ENCODE data around the gene KCNN3.

Gene KCNN3

DNA sequence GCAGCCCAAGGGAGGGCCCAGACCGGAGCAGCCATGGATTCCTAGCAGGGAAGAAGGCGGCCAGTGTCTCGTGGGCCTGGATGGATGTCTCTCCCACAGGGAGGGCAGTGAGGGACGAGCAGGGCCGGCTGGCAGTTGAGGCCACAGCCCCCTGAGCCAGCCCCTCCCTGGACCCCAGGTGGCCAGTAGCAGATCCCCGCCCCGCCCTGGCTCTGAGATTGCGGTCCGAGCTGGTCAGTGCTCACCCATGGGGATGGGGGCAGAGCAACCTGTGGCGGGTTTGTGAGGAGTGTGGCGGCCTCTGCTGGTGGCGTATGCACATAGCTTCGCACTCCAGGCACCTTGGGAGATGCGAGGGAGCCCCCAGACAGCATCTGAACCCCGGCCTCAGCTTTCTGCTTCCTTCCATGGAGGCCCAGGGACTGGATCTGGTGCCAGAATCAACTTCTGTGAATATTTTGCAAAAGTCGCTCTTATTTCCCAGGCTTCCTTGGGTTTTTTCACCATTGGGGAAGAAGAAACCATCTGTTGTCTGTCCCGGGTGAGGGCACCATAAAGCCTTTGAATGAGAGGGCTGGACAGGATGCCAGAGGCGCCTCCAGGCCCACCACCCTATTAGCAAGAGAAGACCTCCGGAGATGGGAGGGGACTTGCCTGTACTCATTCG, 8.4 kb upstream of the KCNN3 start:
- DNase-seq: peak; percentile 80 to 88

DNA sequence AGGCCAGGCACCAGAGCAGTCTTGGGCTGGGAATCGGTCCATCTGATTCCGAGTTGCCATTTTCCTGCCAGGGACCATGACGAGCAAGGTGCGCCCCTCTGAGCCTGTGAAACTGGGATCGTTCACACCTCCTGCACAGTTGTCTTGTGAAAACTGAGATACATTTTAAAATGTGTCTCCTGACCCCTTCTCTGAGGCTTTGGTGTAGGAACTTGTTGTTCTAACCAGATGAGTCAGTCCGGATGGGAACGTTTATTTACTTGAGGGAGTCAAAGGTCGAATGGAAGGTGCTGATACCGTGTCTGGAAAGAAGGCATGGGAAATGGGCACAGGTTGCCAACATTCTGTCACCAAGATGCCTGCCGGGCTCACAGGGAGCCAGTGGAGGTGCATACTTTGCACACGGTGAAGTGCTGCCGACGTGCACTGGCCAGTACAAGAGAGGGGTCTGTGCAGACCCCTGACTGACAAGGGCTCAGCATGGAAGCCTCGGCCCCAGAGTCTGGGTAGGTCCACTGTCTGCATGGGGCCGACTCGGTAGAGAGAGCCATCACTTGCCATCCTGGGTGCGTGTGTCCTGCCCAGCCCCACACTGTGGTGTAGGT, 7.4 kb upstream of the KCNN3 start:
- no peak for DNase-seq

DNA sequence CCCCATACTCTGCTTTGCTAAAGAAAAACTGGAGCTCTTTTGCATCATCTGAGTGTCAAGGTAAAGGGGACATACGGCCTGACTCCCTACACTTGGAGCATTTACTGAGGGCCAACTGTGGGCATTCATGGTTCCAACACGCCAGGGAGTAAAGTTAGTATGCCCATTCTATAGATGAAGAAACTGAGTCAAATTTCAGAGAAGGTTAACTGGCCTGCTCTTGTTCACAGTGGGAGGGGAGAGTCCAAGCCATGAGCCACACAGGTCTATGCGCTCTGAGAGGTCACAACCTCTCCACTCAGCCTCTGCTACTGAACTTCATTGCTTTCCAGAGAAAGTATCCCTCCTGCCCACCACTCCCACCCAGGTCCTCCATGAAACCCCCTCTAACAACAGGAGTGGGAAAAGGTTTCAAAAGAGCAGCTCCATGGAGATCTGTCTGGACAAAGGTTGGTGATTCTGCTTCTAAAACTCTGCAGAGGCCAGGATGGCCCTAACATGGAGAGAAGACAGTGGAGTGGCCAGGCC, 6.8 kb upstream of the KCNN3 start:
- DNase-seq: no peak

DNA sequence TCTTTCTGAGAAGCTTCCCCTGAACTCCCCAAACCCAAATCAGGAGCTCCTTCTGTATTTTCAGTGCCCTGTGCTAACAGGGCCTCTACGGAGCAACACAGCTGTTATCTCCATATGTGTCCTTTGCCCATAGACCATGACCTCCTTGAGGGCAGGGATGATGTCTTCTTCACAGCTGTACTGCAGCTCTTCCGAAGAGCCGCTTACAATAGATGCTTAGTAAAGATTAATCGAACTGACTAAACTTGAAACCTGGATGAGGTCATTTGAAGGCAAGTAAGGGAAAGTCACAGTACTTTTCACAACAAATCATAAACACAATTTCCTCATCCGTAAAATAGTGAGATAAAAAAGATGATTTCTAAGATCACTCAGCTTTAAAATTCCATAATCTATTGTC, 4.4 kb upstream of the KCNN3 start:
- no peak for DNase-seq

DNA sequence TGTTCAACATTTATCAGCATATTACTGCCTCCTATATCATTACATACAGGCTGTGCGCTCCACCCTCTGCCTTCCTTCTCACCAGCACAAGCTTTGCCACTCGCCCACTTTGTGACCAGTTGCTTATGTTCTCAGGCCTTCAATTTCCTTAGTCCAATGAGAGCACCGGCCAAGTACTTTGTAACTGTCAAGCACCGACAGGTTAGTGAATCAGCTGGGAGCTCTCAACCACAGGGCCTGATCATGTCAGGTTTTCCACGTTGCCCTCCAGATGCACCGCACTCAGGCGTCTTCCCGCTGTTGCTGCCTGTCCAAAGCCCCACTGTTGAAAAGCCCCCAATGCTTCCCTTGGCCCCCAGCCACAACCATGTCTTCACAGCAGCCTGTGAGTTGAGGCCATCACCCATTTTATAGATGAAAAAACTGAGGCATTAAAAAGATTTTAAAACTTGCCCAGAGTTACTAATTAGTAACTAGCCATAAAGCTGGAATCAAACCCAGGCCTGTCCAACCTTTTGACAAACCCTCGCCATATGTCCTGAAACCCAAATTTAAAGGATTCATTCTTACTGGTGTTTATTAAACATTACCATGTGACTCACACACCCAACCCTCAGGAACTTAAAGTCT, 3.4 kb upstream of the KCNN3 start:
- no peak for DNase-seq

DNA sequence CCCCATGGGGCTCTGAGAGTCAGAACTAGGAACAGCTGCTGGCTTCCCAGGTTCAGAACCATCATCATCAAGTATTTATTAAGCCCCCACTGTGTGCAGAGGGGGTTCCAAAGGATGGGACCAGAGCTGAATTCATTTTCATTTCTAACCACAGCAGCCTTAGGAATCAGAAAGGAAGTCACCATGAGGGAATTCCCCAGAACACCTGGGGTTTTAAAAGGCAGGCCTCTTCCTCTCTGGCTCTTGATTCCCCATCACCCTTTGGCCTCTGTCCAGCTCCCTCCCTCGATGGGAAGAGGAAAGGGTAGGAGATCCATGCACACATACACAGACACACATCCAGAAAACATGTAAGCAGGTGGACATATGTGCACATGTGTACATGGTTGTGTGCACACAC, 1.3 kb upstream of the KCNN3 start:
- peak; percentile 15 to 53 for DNase-seq

DNA sequence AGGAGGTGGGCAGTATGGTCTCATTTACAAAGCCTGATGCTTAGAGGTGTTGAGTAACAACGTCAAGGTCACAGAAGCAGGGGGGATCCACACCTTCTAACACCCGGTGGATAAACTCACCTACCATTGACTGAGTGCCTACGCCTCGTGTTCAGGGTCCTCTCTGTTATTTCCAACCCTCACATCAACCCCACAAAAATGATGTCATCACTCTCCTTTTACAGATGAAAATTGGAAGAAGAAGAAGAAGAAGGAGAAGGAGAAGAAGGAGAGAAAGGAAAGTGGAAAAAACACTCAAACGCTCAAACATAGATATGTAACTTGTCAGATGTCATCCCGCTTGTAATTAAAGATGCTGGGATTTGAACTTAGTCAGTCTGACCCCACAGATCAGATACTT, 653 bp upstream of the KCNN3 start:
- DNase-seq: no peak

DNA sequence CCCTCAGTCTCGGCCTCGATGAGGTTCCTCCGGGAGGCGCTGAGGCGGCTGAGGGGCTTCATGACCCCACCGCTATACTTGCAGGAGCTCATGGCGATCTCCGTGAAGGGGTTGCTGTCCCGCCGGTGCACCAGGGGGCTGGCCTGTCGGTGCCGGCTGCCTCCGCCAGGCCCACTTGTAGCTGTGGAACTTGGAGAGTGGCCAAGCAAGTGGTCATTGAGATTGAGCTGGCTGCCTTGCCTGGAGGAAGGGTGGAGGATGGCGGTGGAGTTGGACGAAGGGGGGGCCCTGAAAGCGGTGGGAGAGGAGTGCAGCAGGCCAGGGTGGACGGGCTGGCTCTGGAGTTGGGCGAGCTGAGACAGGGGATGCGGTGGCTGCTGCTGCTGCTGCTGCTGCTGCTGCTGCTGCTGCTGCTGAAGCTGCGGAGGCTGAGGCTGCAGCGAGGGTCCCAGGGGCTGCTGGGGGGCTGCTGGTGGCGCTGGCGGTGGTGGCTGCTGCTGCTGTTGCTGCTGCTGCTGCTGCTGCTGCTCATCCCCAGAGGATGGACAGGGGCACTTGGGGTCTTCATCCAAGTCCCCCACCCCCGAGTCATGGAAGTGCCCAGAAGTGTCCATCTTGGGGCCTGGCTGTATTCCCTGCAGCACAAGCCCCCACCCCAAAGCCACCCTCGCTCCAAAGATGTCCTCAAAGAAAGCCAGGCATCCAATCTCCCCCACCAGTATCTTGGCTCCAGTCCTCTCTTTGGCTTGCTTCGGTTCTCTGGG, 548 bp downstream of the KCNN3 start:
- peak; percentile 39 to 56 for DNase-seq

DNA sequence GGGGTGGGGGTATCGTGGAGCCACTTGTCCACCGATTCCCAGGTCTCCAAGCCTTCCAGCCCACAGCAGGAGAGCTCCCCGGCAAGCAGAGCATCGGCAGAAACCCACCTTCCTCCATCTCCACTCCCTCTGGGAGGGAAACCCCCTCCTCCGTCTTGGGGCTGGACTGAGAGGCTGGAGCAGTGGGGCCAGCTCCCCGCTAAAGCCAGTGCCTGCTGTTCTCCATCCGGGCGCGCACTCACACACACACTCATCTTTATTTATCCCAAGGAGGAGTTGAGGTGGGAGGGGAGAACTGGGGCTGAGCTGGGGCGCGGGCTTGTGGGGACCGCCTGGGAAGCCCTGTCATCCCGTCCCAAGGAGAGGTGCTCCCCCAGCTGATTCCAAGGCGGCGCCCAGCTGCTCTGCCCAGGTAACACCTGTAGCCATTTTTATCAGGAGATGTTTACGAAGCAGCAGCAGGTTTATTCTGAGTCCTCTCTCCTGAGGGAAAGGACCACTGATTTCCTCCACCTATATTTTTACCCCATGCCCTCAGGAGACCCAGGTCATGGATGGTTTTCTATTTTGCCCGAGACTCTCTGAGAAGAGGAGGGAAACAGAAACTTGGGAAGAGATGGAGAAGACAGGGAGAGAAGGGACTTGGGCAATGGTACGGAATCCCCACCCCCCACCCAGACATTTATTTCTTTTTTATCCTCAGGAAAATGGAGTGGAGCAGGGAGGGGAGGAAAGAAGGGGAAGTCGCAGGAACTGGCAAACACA, 2.1 kb downstream of the KCNN3 start:
- DNase-seq: no peak

DNA sequence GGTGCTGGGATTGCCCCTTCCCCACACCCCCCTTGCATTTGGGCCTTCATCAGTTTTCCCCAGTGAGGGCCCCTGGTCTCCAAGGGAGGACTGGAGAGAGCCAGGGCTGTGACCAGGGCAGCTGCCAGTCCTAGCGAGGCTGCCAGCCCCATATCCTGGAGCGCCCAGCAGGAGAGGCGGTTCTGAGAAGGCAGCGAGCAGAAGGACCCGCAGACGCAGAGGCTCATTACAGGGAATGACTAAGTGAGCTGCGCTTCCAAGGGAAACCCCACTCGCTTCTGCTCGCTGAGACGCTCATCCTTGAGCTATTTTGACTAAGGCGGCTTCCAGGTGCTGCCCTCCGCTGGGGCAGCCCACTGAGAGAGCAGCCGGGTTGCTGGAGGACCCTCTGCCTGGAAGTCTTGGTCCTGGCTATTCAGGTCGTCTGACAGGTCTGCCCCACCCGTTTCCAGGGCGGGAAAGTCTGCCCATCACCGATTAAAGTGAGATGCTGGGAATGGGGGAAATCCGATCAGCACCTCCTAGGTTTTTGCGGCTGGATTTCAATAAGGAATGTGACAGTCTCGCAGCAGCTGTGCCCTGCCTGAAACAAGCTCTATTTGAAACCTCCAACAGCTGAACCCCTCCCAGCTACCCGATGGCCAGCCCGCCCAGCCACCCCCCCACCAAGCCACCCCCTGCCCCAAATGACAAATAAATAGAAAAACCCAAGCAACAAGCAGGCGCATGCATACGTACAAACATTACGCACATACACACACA, 2.8 kb downstream of the KCNN3 start:
- no peak for DNase-seq

DNA sequence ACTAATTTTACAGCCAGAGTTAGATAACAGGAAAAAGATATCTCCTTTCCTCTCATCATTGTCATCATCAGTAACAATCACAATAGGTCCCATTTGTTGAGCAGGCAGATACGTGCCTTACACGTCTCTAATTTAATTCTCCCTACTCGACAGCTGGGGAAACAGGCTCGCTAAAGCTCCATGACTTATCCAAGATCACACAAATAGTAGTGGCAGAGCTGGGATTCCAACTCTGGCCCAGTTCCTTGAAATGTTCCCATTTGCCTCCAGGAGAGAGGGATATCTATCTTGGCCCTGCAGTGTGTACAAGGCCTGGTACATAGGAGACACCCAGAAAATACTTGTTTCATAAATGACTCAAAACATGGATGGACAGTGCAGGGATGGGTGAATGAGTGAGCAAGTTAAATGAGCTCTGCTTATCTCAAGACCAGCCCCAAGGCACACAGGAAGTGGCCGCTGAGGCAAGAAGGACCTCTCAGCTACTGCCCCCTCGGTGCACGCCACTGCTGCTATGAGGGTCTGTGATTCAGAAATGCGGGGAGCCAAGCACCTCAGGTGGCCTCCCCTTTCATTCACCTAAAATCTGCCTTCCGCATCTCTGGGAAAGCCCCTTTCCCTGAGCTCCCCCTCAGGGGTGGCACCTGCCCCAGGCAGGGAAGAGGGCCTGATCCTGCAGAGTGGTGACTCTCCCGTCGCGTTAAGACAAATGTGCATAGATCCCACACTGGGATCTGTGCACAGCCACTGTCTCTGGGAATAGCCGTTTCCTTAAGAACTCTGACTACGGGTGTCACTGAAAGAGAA, 3.6 kb downstream of the KCNN3 start:
- no peak for DNase-seq

DNA sequence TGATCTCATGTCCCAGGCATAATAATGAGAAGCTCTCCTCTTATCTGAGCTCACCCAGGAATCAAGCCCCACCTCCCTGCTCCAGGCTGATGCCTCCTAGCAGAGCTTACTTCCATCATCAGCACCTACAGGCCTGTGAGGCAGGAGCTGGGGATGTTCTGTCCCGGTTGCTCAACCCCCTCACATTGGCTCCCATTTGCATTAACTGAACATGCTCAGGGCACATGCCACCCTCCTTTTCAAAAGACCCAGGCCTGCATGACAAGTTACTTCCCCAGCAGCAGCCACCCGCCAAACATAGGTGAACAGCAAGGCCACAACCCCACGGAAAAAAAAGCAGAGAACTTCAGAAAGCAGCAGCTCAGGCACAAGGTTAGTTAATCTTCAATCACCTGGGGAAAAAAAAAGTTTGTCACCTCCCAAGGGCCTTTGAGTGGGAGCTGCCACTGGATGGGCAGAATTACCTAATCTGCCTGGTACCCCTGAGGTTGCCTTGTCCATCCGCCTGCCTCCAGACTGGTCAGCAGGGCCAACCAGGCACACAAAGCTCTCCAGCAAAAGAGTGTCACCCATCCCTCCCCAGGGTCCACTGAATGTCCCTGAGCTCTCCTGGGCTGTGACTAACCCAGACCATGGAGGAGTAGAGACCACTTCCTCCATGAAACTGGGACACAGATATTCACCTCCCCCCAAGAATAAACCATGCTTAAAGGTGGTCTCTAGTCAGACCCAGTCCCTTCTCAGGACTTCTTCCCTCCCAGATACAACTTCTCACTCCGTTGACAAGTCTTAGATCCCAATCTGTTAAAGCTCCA, 4.4 kb downstream of the KCNN3 start:
- DNase-seq: no peak

DNA sequence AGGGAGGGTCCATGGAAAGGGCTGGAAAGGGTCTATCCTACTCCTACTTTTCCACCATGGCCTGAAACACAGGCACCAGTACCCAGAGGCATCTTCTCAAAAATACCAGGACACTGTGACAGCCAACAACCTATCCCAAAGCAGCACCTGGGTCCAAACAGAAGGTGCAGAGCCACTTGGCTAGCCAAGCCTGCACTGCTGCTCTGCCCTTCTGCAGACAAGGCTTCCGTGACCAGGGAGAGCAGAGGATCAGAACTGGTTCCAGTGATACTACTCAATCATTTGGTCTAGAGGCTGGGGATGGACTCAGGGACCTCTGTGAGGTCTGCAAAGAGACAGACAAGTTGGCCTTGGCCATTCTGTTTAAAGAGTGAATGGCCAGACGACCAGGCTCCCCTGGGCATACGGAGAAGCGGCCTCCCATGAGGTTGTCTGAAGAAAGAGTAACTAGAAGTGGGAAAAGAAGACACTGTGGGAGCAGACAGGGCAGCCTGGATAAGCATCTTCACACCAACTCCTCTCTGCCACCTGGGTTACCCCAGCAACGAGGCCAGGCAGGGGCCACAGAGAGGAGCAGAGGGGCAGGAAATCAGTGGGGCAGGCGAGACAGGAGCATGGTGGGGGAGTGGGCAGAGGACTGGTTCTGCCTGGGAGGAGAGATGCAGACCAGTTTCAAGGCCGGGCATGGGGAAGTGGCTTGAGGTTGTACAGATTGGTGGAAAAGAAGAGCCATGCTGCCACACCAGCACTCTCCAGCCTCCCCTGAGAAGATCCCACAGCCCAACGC, 5.7 kb downstream of the KCNN3 start:
- no peak for DNase-seq

DNA sequence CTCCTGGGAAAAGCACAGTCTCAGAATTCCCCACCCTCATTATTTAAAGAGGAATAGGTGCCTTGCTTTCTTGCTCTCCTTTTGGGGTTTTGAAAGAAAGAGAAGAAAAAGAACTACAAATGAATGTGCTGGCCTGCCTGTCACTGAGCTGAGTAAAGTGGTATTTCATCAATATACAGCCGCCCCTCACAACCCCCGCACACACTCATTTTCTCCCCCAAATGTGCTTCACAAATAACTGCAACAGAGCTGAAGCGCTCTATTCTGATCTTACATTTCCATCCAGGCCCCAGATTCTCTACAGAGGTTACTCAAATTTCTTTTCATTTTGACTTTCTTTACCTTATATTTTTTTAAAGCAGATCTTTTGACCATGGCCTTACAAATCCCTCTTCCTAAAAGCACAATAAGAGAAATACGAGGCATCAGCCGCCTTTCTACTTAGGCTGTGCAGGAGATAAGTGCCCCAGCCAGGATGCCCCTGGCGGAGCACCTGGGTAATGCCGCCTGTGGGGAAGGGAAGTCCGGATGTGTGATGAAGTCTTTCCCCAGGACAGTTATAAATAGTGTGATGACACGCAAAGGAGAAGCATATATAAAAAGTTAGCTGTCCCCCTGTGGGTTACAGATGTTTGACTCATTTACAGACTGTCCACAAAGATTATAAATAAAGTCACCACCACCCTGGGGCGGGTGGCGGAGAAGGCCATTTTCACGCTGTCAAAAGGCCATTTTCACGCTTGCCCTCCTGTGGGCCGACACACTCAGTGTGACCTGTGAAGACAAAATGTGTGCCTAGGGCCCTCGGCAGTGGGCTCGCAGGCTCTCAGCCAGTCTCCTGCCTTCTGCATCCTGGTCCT, 6.5 kb downstream of the KCNN3 start:
- peak; percentile 75 to 80 for DNase-seq

DNA sequence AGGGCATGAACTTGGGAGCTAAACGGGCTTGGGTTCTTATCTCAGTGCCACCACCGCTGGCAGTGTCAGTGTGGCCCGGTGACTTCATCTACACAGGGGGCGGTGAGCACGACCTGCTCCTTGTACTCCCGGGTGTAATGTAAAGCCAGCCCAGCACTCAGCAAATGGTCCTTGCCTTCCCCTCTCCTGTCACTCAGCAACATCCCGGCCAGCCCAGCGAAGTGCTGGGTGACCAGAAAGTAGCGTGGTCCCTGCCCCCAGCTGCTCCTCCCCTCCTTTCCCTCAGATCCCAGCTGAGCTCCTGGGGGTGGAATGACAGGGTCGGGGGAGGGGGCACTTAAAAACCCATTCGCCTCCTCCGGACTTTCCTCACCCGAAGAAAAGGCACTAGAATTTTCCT, 7.2 kb downstream of the KCNN3 start:
- no peak for DNase-seq

DNA sequence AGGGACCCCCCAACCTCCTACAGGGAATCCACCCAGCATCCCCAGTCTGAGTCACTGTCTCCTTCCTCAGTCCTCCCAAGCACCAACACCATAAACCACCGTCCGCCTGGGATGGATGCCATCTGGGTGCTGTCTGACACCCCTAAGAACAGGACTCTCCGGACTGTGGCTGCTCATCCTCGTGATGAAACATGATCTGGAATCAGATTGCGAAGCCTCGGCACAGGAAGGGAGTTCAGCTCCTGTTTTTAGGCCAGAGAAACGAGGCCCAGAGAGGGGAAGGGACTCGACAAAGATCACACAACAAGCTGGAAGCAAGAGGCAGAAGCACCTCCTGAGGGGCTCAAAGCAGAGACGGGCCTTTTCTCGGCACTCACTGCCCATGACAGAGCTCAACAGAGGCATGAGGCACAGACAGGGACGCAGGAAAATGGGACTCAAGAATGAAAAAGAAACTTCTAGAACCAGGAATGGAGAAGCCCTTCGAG, 8.4 kb downstream of the KCNN3 start:
- no peak for DNase-seq

DNA sequence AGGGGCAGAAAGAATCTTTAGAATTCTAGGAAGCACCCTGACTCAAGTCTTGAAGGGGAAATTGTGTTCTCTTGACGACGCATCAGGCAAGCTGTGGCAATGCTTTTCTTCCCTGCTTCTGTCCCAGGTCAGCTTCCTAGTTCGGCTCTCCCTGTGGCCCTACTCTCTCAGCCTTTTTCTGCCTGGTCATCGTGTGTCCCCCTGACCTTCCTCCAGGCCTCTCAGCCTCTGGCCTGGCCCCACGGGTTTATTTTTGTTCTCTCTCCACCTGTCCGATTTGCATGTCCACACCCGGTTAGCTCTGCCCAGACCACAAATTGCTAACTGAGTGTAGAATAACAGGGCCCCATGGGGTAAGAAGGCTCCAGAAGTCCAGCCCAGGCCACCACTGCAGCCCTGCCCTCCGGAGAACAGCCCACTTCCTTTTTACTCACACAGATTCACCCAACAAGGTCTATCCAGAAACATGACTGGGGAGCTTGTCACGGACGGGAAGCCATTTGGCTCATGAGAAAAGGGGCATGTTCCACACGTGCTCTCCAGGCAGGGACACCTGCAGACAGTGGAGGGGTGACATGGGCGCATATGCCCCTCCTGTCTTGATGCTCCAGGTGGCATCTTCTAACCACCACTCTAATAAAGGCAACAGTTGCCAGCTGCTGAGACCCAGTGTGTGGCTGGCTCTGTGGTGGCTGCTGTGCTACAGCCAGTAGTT, 9.8 kb downstream of the KCNN3 start:
- peak in 1 of 2 experiments; percentile 39 for DNase-seq

DNA sequence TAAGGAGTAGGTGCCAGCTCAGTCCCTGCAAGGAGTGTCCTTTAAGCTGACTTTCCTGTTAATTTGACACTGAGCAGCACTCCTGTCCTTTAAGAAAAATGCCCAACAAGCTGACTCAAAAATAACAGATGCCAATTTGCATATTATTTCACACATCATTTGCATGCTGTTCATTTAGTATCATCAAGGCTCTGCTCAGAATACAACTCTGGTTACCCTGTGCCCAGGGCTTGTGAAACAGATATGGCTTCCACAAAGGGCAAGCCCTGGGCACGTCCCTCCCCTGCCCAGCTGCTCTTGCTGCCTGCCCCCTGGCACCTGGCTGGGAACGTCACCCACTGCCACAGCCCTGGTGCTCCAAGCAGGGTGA, 10.3 kb downstream of the KCNN3 start:
- no peak for DNase-seq
